Coronary artery (tissue), 2 donors: ENCODE measurements around the gene TMEM87B.
A peak's percentile ranks its signal among the peaks of the same experiment; 100 is the strongest.

Source experiments
- DNase-seq: peaks from one replicate; pipeline ENCODE4 v3.0.0-alpha.2; 2017; ENCODE audit warnings: low spot score
- H3K27ac ChIP-seq, 2 donors: fragments of 200-600 bp; sonication (generic); one replicate each; pipeline ENCODE4 v1.5.1; 2016 to 2019
- H3K4me3 ChIP-seq: fragments of 200-600 bp; sonication (generic); 2 replicates; pipeline ENCODE4 v1.5.1; 2016; ENCODE audit warnings: mild to moderate bottlenecking, moderate library complexity
- TF ChIP-seq, protein P1 (sequence below): fragments of 200-600 bp; sonication (generic); IDR thresholded peaks from one replicate; pipeline ENCODE4 v1.5.1; 2019; ENCODE audit warnings: antibody characterized with exemption

The TMEM87B gene, protein sequence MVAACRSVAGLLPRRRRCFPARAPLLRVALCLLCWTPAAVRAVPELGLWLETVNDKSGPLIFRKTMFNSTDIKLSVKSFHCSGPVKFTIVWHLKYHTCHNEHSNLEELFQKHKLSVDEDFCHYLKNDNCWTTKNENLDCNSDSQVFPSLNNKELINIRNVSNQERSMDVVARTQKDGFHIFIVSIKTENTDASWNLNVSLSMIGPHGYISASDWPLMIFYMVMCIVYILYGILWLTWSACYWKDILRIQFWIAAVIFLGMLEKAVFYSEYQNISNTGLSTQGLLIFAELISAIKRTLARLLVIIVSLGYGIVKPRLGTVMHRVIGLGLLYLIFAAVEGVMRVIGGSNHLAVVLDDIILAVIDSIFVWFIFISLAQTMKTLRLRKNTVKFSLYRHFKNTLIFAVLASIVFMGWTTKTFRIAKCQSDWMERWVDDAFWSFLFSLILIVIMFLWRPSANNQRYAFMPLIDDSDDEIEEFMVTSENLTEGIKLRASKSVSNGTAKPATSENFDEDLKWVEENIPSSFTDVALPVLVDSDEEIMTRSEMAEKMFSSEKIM

DNA sequence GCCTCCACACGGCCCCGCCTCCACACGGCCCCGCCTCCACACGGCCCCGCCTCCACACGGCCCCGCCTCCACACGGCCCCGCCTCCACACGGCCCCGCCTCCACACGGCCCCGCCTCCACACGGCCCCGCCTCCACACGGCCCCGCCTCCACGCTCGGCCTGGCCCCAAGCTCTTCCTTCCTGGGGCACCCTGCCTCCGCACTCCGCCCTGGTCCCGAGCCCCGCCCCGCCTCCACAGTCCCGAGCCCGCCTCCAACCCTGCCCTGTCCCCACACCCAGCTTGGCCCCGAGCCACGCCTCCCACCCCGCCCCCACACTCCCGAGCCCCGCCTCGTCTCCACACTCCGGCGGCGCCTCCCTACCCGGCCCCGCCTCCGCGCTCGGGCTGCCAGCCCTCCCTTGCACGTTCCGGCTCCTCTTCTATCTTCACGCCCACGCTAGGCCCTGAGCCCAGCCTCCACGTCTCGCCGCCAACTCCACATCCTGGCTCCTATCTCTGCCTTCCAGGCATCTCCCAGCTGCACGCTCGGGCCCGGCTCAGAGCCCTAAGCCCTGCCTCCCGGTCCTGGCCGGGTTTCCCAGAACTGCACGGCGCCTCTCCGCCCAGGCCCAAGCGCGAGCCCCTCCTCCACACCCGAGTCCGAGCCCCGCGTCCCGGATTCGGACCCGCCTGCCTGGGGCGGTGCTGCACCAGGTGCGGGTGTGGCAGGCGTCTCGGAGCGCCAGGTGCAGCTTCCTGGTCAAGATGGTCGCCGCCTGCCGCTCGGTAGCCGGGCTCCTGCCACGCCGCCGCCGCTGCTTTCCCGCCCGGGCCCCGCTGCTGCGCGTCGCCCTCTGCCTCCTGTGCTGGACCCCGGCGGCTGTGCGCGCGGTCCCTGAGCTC lies at the start of gene TMEM87B:
Gene TMEM87B (plus strand): TSS at position 423 of the 883 bp plus-strand sequence. CDS start 323 bp downstream, at position 746.
- peak within 1 kb of the TSS; percentile 73 for H3K4me3 ChIP-seq
- H3K27ac ChIP-seq: peak within 1 kb of the TSS; percentile 76 to 95
- TF ChIP-seq, protein P1, sequence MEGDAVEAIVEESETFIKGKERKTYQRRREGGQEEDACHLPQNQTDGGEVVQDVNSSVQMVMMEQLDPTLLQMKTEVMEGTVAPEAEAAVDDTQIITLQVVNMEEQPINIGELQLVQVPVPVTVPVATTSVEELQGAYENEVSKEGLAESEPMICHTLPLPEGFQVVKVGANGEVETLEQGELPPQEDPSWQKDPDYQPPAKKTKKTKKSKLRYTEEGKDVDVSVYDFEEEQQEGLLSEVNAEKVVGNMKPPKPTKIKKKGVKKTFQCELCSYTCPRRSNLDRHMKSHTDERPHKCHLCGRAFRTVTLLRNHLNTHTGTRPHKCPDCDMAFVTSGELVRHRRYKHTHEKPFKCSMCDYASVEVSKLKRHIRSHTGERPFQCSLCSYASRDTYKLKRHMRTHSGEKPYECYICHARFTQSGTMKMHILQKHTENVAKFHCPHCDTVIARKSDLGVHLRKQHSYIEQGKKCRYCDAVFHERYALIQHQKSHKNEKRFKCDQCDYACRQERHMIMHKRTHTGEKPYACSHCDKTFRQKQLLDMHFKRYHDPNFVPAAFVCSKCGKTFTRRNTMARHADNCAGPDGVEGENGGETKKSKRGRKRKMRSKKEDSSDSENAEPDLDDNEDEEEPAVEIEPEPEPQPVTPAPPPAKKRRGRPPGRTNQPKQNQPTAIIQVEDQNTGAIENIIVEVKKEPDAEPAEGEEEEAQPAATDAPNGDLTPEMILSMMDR: no peak
- peak; percentile 99 for DNase-seq

DNA sequence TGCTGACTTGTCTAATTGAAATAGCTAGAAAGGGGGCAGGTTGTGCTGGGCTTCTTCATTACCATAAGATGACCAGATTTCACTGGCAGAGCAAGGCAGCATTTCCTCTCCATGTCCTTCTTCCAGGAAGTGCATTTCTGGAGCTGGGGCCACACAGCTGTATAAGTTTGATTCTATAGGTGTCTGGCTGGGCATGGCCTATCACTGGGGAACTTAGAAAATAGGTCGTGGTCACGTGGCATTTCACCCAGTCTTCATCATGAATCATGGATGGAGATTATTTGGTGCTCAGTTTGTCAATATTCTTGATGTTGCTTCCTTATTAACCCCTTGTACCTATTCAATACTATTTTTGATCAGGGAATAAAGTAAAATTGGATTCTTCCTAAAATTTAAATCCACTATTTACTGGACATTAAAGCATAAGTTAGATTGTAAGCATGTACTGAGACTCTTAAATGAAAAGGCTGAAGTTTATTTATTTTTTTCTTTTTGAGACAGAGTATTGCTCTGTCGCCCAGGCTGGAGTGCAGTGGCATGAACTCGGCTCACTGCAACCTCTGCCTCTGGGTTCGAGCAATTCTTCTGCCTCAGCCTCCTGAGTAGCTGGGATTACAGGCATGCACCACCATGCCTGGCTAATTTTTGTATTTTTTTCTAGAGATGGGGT lies 49.5 kb upstream of the TMEM87B start:
- peak; percentile 52 for DNase-seq
- Histone ChIP-seq H3K4me3 (no peak overlapping the region), H3K27ac (peak overlapping the region in 1 of 2 donors; percentile 53)
- TF ChIP-seq, protein P1: no peak

DNA sequence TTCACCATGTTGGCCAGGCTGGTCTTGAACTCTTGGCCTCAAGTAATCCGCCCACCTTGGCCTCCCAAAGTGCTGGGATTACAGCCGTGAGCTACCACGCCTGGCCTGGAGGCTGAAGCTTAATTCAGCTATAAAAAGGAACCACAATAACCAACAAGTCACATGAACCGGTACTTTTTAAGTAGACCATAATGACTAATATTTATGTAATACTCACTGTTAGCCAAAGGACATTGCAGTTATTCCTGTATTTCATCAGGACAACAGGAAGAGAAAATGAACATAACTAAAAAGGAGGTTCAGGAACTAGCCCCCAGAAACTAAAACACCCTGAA lies 49.0 kb upstream of the TMEM87B start:
- peak; percentile 50 for DNase-seq
- H3K4me3 ChIP-seq: no peak overlapping the region
- TF ChIP-seq, protein P1: no peak
- H3K27ac ChIP-seq: peak overlapping the region; percentile 37 to 53

- Histone ChIP-seq H3K27ac (no peak overlapping the region), H3K4me3 (no peak overlapping the region)
- TF ChIP-seq, protein P1: no peak
- DNase-seq: no peak
Observed at GRCh38 chr2:112007493-112007892, 47.6 kb upstream of the TMEM87B start.

DNA sequence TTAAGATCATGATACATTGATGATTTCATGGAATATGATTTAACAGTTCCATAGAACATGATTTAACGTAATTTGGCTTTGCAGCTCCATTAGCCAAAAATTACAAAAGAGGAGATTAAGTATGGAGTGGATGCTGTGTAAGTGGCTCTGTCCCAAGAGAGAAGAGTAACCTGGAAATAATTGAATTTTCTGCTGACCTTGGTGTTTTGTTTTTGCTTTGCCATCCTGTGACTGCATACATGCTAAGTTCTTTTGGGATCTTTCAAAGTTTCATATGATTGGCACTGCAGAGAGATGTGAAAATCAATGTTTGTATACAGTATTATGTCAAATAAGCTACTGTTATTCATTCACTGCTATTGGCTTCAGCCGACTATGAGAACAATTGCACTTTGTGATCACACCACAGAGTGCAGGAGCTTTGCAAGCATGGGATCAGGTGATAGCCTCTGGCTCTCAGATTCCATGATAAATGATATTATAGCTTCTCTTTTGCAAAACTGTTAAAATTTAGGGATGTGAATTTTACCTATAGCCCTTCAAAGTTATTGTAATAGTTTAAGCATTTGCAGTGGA lies 46.1 kb upstream of the TMEM87B start:
- no peak overlapping the region for H3K27ac ChIP-seq
- no peak for DNase-seq
- TF ChIP-seq, protein P1: no peak
- H3K4me3 ChIP-seq: no peak overlapping the region

- no peak overlapping the region for H3K4me3 ChIP-seq
- TF ChIP-seq, protein P1: no peak
- DNase-seq: no peak
- no peak overlapping the region for H3K27ac ChIP-seq
Observed at GRCh38 chr2:112010751-112011150, 44.3 kb upstream of the TMEM87B start.
